HT-29 (cell line): ENCODE results near the gene PCSK6. TPM values are rescaled to one million over a fixed set of nuclear protein-coding genes. Genes with fewer than 3 reads are reported as not detected.
"Not testable (repeated sequence)": the region's sequence is repeated elsewhere in the genome, so short reads cannot be mapped to it uniquely, and the experiment has no call there.

Experiments
- DNase-seq: peaks from one replicate; pipeline ENCODE4 v3.0.0-alpha.2; 2015; ENCODE audit warnings: low spot score
- total RNA-seq: library from RNA; depleted of rRNA; stranded (reverse); fragments of >200 nt; shearing (Covaris generic); gene quantifications from 2 replicates; pipeline ENCODE4 v1.2.3, GENCODE V29; 2014

Gene PCSK6
- total RNA-seq, 1 experiment from 2014 or later: 81.0 TPM

DNA sequence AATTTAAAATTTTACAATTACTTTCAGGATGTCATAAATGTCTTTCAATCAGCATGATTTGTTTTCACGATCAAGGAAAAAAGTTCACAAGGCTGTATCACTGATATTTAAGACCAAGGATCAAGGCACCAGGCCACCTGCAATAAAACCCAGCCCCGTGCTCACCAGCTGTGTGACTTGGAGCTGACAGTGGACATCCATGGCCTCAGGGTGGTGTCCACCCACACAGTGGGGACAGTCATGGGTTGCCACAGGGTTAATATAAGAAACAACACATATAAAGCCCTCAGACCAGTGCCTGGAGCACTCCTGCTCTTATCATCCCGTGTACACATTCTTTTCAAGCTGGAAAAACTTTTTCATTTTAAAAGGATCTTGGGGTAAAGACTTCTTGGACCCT lies 56.5 kb downstream of the PCSK6 start:
- no peak for DNase-seq

DNA sequence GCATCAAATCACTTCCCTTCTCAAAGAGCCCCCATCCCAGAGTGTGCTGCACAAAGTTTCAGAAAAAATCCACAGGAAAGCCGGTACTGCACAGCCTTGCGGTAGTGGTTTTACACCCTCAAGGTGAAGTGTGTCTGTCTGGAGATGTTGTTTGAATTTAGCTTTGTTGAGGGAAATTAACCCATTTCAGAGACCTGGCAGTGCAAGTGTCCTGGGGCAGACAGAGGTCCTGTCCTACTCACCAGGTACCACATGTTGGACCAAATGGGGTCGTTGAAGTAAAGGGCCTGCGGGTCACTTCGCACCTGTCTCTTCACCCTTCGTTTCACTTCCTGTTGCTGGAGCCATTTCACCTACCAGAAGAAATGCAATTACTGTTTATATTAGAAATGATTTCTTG lies 57.8 kb downstream of the PCSK6 start:
- no peak for DNase-seq

DNA sequence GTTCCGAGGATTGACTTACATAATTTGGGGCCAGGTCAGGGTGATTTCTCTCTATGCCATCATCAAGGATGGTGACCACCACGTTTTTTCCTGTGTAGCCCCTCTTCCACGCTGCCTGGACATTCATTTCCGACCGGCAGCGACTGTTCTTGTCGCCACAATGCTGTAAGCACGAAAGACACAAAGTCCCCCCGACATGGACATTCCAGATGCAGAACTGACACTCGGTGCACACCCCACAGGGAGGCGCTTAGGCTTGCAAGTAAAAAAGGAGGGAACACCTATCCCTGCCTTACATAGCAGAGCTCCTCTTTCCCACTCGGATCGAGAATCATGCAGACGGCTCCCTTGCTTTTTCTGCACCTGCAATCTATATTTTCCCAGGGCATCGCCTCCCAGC lies 58.2 kb downstream of the PCSK6 start:
- DNase-seq: no peak

DNA sequence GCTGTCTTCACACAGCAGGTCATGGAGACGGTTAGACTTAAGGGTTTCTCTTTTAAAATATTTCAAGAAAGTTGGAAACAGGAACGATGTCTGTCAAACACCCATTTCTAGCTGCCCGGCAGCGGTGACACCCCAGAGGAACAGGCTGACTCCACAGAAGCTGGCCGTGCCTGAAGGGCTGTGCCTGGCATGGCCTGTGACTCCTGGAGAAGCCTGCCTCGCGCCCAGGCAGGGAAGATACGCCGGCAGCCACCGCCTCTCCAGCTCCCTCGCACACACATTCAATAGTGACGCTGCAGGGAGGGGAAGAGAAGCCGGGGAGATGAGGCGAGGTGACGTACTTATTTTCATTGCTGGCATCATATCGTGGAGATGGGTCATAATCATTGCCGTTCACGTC lies 59.9 kb downstream of the PCSK6 start:
- no peak for DNase-seq

DNA sequence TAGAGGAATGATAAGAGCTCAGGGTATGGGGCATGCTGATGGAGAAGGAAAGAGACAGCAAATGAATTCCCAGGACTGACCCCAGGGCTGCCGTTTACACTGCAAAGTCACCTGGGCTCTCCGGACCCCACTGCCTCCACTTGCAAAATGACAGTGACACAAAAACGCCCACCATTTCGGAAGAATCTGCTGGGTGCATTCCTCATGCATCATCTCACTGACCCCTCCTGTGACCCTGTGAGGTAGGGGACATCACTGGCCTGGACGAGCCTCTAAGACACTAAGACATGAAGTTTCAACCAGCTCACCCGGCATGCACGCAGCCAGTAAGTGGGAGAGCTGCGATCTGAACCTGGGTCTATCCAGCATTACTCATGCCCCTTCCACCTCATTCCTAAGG lies 60.3 kb downstream of the PCSK6 start:
- no peak for DNase-seq

DNA sequence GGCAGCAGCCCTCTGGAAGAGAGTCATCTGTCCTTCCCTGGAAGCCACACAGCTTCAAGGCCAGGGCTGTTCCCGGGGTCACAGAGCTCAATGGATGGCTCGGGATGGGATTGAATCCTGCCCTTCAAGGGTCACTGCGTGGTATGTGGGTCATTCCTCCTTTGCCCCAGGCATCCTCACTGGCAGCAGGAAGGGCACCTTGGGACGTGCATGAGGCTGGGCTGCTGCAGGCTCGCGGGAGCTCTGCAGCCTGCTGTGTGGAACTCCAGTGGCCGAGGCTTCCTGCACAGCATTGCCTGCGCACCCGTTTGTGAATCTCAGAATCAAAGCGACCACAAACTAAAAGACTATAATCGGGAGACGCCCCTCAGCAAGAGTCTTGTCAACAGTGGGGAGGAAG lies 60.7 kb downstream of the PCSK6 start:
- DNase-seq: no peak

DNA sequence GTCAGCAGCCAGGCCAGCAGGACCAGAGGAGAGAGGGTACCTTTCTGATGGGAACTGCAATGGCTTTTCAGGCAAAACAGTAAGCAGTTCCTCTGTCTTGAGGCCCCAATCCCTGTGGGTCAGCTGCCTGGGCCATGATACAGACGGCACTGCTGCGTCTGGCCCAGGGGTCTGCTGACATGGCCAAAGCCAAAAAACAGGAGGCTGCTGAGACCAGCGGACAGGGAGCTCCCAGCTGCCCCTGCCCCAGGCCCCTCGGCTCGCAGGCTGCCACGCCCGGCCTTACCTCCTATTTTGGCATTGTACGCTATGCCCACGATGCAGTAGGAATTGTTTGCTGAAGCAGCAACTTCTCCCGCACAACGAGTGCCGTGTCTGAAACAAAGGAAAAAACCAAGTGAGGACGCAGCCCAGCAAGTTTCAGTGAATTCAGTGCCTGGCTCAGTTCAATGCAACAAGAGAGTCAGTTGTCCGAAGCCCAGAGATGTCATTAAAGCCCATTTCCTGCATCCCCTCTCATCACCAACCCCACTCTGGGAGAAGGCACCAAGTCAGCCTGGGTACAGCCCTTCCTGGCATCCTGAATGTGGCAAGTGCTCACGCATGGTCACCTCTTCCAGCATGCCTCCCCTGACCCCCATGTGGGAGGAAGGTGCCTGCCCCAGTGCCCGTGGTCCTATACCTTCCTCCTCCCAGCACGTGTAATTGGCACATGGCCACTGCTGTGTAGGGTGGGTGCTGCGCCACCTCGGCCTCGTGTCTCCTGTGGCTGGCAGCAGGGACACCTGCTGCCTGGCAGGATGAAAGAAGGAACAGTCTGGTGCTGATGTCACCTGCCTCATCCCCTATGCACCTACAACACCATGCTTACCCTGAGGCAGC lies 61.7 kb downstream of the PCSK6 start:
- no peak for DNase-seq

DNA sequence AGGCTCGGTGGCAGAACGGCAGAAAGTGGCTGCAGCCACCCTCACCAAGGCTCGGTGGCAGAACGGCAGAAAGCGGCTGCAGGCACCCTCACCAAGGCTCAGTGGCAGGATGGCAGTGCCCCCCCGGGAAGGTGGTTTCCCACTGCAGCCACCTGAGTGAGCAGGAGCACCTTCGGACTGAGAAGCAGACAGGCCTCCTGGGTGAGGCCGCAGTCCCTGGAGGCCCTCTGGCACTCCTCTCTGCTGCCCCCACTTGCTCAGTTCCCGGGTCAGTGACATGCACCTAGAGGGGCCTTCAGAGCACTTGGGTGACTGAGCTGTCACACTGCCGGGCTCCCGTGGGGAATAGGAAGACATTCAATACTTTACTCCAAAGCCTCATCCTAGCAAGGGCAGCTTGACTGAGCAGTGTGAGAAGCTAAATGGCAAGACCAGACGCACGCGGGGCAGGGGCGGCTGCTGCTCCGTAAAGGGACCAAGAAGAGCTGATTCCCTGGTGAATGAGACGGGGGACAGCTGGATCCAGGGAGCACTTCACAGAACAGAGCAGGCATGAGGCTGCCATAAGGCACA lies 62.7 kb downstream of the PCSK6 start:
- no peak for DNase-seq

DNA sequence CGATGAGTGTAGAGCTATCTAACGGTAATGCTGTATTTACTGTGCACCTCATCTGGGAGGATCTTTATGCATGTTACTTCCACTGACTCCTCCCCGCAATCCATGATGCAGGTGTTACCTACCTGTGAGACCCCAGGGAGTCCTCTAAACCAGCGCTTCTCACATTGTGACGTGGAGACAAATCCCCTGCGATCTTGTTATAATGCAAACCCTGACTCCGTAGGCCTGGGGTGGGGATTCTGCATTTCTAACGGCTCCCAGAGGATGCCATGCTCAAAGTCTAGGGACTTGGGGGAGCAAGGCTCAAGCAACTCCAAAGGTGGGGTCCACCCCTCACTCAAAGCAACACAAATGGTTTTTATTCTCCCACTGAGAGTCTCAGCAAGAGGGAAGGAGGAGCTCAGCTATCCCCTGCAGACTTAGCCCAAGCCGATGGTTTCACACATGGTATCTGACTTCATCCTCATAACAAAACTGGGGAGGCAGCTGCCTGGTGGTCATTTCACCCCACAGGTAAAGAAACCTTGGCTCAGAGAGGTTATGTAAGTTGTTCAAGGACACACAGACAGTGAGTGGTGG lies 63.6 kb downstream of the PCSK6 start:
- no peak for DNase-seq

DNA sequence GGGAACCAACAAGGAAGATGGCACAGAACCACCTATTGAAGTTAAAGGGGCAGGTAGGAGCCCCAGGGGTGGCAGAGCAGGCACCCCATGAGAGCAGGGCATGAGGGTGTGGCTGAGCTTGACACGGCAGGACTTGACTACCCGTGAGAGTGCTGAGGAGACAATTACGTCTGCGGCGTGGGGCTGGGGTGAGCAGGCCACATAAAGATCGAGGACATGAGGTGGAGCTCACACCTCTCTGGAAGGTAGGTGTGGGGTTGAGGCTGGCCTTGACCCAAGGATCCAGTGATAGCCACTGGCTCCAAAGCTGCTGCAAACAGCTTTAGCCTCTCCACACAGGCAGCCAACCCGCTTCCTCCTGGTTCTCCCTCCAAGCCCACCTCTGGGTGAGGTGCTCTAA lies 64.5 kb downstream of the PCSK6 start:
- DNase-seq: no peak

DNA sequence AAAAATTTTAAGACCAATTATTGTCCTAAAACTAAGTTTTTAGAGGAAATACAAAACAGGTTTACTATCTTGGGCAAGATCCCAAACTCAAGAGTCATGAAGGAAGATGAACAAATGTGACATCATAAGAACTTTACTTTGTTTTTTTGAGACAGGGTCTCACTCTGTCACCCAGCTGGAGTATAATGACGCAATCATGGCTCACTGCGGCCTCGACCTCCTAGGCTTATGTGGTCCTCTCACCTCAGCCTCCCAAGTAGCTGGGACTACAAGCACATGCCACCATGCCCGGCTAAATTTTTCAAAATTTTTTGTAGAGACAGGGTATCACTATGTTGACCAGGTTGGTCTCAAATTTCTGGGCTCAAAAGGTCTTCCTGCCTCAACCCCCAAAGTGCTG lies 69.3 kb downstream of the PCSK6 start:
- no peak for DNase-seq

DNA sequence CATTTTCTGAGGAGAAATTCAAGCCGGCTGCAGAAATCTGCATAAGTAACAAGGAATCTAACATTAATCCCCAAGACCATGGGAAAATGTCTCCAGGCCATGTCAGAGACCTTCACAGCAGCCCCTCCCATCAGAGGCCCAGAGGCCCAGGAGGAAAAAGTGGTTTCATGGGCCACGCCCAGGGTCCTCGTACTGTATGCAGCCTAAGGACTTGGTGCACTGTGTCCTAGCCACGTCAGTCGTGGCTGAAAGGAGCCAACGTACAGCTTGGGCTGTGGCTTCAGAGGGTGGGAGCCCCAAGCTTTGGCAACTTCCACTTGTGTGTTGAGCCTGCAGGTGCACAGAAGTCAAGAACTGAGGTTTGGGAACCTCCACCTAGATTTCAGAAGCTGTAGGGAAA lies 73.0 kb downstream of the PCSK6 start:
- not testable (repeated sequence) for DNase-seq

DNA sequence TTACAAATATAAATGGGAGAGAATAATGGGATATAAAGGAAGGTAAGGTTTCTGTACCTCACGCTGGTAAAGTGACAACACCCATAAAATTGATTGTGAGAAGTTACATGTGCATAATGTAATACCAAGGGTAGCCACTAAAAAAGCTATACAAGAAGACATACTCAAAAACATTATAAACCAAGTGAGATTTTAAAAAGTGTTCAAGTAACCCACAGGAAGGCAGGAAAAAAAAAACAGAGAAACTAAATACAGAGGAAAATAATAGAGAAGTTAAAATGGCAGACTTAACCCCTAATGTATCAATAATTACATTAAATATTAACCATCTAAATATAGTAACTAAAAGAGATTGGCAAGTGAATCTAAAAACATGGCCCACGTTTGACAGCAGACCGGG lies 76.3 kb downstream of the PCSK6 start:
- DNase-seq: no peak

DNA sequence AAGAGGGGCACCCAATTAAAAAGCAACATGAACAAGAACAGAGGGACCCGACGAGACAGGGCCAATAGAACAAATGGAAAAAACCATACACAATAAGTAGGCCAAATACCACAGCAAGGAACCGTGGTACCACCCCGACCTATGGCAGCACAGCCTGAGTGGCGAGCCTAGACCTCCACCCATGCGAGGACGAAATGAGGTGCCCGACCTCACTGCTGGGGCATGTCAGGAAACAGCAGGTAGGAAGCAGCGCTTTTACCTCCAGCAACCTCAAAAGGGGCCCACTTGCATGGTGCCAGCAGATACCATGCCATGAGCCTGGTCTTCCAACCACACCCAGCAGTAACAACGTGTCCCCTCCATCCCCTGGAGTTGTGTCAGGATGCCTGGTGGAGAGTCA lies 77.9 kb downstream of the PCSK6 start:
- DNase-seq: no peak

DNA sequence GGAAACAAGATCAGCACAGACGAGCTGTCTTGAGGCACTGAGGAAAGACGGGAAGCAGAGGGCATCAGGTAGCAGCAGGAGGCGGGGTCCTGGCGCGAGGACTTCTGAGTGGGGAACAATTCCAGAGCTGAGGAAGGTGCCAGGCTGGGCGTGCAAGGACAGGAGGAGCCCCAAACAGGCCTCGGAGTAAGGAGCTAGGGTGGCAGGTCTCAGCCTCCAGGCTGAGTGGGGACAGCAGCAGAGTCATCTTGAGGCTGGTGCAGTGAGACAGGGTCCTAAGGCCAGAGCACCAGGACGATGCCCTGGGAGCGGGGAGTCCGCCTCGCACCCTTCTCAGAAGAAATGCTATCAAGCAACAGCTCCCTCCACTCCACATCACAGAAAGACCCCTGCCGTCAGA lies 78.4 kb downstream of the PCSK6 start:
- DNase-seq: no peak

DNA sequence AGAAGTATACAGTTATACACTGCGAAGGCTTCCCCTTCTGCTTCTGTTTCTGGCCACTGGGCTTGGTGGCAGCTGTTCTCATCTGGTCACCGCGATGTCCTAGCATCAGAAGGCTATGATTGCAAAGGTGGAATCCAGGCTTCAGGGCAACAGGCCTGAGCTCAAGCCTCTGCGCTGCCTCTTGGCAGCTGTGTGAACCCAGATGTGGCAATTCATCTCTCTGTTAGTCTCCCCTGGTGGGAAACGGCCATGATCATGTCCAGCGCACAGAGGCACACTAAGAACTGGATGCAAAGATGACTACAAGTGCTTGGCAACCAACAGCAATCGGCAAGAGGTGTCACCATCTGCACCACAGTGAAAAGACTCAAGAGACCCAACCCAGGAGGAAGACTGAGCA lies 78.9 kb downstream of the PCSK6 start:
- no peak for DNase-seq

DNA sequence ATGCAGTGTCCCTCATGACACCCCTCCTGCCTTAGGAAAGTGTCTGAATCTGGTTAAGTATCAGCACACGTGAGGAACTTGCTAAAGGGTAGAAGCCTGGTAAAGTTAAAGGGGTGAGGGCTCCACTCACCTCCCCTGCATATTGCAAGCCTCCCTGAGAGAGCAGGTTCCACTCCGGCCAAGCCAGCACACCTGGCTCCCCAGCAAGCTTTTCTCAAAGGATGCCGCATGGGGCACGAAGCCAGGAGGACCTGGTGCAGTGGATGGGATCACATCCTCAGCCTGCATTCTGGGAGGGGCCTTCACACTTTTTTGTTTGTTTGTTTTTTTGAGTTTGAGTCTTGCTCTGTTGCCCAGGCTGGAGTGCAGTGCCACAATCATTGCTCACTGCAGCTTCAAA lies 79.9 kb downstream of the PCSK6 start:
- DNase-seq: no peak

DNA sequence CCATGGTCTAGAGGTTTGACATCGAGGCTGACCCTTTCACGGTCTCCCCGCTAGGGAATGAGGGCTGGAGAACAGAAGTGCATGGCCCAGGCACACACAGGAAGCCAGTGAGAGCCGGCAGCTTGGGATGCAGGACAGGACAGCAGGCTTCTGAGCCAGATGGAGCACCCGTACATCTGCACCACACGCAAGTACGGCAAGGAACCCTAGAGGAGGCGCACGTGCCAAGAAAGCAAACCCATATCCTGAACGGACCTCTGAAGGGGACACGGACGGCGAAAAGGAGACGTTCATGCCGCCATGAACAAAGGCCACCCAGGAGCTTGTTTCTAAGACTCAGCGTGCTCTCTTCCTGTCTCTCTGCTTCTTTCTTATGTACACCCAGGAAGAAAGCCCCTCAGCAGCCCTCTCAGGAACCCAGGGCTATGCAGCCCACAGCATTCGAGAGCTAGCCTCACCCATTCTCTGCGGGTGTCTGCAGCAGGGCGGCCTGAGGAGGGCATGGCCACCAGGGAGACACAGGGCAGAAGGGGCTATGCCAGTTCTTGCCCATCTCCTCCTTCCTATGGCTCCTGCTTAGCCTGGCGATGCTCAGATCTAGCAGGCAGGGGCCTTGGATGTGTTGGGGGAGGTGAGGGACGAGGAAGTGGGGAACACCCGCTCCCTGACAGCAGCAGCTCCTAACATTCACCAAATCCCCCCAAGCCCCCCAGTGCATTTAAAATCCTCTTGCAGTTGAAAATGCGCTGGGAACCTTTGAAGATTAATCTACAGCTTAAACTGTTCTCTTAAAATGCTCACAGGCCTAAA lies 81.3 kb downstream of the PCSK6 start:
- DNase-seq: no peak

DNA sequence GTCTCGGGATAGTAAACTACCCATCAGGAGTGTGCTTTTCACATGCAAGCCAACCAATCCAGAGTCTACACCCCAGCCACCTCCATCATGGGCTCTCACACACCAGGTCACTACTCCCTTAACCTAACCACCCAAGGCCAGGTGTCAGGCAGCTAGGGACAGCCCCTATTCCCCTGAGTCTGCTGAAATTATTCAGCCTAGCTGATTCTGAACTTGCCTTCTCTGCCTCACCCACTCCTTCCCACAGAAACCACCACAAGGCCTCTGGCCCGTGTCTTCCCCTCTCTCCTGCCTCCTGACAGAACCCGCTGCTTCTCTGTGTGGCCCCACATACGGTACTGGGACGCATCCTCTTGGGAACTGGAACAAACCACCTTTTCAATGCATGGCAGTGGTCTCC lies 82.1 kb downstream of the PCSK6 start:
- no peak for DNase-seq

DNA sequence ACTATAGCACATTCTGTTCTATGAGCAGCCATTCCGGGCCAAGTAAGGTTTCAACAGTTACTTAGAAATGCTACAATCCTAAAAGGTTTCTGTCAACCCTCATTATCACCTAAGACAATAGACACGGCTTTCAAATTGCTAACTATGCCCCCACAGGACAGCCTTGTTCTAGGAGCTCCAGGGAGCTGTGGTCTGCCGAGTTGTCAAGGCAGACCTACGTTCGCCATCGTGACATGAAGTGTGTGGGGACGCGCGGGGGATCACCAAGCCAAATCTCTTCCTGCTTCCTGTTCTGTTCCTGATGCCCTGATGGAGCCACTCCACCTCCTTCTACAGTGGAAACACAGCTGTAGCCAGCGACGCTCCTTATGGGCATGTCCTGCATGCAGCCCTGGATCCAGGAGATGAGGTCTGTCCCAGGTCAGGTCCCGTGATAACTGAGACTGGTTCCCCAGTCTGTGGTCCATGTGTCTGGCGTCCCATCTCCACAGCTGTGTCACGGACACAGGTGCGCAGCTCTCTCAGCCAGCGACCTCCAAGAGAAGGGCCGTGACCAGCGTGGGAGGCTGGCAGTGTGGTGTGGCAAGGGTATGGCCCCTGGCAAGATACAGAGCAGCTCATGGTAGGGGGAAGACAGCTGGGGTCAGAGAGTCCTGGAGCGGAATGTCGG lies 82.8 kb downstream of the PCSK6 start:
- no peak for DNase-seq

DNA sequence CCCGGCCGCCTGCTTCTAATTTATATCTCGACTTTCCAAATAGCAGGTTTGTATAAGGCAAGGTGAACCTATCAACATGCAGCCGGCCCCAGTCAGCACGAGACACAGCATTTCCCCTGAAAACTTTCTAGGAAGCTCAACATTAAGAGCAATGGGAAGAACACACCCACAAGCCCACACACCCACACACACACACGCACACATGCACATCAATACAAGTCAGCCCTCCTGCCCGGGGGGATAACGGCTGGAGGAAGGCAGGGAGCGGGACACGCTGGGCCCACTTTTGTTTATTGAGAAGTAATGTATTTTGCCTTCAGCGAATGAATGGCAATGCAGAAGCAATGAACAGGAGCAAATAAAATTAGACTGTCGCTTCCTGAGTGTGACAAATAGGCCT lies 83.5 kb downstream of the PCSK6 start:
- no peak for DNase-seq

DNA sequence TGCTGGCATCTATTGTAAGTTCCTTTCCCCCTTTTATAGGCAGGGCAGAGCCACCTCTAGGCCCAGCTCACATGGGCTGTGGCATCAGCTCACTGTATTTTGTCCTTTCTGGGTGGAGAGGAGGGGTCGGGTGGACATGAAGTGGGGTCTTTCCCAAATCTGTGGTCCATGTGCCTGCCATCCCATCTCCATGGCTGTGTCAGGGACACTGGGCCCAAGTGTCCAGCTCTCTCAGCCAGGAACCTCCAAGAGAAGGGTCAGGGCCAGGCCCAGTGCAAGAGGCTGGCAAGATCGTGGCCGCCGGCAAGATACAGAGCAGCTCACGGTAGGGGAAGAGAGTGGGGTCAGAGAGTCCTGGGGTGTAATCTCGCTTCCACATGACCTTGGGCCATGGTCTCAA lies 85.3 kb downstream of the PCSK6 start:
- DNase-seq: no peak
